Fibroblast of the aortic adventitia (primary cell): ENCODE results near the gene BHLHE23. TPM values are rescaled to one million over a fixed set of nuclear protein-coding genes. Genes with fewer than 3 reads are reported as not detected.
"Not testable (repeated sequence)": the region's sequence is repeated elsewhere in the genome, so short reads cannot be mapped to it uniquely, and the experiment has no call there.

Experiments
- DNase-seq: peaks from one replicate; pipeline ENCODE4 v3.0.0-alpha.2; 2010; ENCODE audit warnings: low read depth
- H3K4me3 ChIP-seq: 2 replicates; pipeline ENCODE4 v1.5.1; 2011; ENCODE audit warnings: low read depth, mild to moderate bottlenecking, control low read depth, low read length, moderate library complexity
- CTCF ChIP-seq: IDR thresholded peaks from 2 replicates; pipeline ENCODE4 v1.5.1; 2011; ENCODE audit warnings: mild to moderate bottlenecking, low read length, control low read depth, inconsistent platforms; ENCODE audit not compliant: insufficient read depth
- total RNA-seq: library from RNA; depleted of rRNA; stranded (reverse); fragments of >200 nt; gene quantifications from 2 replicates; pipeline ENCODE4 v1.2.3, GENCODE V29; 2012; ENCODE audit warnings: low replicate concordance

BHLHE23 gene
- total RNA-seq, 1 donor: not detected

- no peak for DNase-seq
- no peak overlapping the region for H3K4me3 ChIP-seq
- no peak for TF ChIP-seq CTCF
Measured at GRCh38 chr20:63043348-63044203, 36.8 kb upstream of the BHLHE23 start.

DNA sequence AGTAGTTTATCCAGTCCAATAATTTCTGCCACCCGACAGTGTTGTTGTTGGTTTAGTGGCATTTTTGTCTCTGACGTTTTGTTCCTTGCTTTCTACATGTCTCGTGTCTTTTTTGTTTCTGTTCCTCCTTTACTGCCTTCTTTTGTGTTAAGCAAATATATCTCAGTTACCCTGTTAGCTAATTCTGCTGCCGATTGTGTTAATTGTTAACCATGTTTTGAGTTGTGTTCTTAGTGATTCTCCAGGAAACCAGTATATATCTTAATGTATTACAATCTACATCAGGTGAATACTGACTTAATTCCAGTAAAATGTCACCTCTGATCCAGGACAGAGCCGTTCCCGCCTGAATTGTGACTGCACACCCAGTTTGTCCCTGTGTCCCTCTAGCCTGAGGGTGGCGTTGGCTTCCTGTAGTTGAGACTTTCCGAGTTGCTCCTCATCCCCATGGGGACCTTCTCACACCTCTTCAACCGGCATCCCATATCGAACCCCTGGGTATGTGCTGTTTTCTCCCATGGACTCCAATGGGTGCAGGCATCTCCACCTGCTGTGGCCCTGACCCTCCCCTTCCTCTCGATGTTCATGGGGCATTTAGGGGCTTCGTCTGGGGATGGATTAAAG lies 35.8 kb upstream of the BHLHE23 start:
- H3K4me3 ChIP-seq: no peak overlapping the region
- no peak for DNase-seq
- no peak for TF ChIP-seq CTCF

GRCh38 chr20:63041776-63042175 lies 35.0 kb upstream of the BHLHE23 start:
- DNase-seq: no peak
- no peak for TF ChIP-seq CTCF
- no peak overlapping the region for H3K4me3 ChIP-seq

DNA sequence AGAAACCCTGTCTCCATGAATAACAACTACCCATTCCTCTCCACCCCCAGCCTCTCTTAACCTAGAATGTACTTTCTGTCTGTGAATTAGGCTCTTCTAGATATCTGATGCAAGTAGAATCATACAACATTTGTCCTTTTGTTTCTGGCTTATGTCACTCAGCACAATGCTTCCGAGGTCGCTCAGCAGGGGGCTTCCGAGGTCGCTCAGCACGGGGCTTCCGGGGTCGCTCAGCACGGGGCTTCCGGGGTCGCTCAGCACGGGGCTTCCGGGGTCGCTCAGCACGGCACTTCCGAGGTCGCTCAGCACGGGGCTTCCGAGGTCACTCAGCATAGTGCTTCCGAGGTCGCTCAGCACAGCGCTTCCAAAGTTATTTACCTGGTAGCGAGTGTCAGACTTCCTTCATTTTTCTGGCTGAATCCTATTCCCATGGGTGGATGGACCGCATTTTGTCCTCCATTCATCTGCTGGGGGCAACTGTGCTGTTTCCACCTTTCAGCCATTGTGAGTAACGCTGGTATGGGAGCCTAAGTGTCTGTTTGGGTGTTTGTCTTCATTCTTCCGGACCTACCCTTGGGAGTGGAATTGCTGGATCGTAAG lies 31.0 kb upstream of the BHLHE23 start:
- no peak for TF ChIP-seq CTCF
- no peak for DNase-seq
- H3K4me3 ChIP-seq: no peak overlapping the region

GRCh38 chr20:63036291-63036690 lies 29.5 kb upstream of the BHLHE23 start:
- no peak for DNase-seq
- H3K4me3 ChIP-seq: no peak overlapping the region
- no peak for TF ChIP-seq CTCF

DNA sequence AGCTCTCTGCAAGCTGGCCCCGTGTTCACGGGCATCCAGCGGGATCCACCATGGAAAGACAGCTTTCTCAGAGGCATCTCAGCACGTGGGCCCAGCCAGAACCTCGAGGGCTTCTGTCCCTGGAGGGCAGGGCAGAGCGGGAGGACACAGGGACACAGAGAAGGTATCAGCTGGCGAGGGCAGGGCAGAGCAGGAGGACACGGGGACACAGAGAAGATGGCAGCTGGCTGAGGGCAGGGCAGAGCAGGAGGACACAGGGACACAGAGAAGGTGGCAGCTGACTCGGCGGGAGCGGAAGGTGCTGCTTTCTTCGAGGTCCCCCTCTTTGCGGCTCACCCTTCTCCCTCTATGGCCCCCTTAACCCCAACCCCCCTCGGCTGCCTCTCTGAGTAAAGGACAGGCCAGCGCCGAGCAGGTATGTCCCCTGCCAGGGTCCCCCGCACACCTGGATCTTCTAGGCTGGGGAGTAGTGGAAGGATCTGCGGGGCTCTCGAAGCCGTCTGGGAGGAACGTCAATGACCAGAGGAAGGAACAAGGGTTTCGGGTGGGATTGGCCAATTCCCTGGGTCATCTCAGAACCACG lies 28.9 kb upstream of the BHLHE23 start:
- H3K4me3 ChIP-seq: no peak overlapping the region
- no peak for TF ChIP-seq CTCF
- no peak for DNase-seq

DNA sequence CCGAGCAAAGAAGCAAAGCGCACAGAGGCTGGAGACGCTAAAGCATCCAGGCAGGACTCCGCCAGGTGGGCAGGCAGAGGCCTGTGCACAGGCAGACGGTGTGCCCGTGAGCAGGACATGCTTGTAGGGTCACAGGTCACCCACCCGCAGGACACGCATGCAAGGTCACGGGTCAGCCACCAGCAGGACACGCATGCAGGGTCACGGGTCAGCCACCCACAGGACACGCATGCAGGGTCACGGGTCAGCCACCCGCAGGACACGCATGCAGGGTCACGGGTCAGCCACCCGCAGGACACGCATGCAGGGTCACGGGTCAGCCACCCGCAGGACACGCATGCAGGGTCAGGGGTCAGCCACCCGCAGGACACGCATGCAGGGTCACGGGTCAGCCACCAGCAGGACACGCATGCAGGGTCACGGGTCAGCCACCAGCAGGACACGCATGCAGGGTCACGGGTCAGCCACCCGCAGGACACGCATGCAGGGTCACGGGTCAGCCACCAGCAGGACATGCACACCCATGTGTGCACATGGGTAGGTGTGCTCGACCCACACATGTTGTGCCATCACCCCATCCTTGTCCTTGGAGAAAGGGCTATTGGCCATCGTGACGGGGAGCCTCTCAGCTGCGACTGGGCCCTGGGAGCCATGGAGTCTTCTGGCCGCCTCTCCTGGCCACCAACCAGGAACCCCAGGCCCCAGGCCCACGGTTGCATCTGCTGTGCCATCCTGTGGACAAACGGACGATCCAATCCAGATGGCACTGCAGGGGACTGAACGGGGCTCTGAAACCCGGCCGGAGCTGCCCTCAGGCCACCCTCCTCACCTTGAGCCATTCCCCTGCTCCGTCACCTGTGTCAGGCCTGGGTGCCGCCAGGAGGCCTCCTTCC lies 28.2 kb upstream of the BHLHE23 start:
- H3K4me3 ChIP-seq, DNase-seq: not testable (repeated sequence)
